Testis (tissue), 3 donors: ENCODE data around the gene TMEM9. TPM values are rescaled to one million over a fixed set of nuclear protein-coding genes. Genes with fewer than 3 reads are reported as not detected.

Source experiments
- DNase-seq: peaks from one replicate; pipeline ENCODE4 v3.0.0-alpha.2; 2019
- H3K27ac ChIP-seq, 2 donors: fragments of 200-600 bp; sonication (generic); one replicate each; pipeline ENCODE4 v1.5.1; 2019
- H3K27me3 ChIP-seq: fragments of 200-600 bp; sonication (generic); one replicate; pipeline ENCODE4 v1.5.1; 2019
- H3K36me3 ChIP-seq: fragments of 200-600 bp; sonication (generic); one replicate; pipeline ENCODE4 v1.5.1; 2017; ENCODE audit warnings: low read depth; ENCODE audit errors: missing control alignments
- H3K4me1 ChIP-seq: fragments of 200-600 bp; sonication (generic); one replicate; pipeline ENCODE4 v1.5.1; 2019
- H3K4me3 ChIP-seq, 2 donors: fragments of 200-600 bp; sonication (generic); one replicate each; pipeline ENCODE4 v1.5.1; 2017 to 2019
- H3K9me3 ChIP-seq: fragments of 200-600 bp; sonication (generic); one replicate; pipeline ENCODE4 v1.5.1; 2017
- POLR2A ChIP-seq: fragments of 450-650 bp; IDR thresholded peaks from one replicate; pipeline ENCODE4 v1.6.1; 2017; ENCODE audit warnings: antibody characterized with exemption, mild to moderate bottlenecking, moderate library complexity
- WGBS, 2 donors: methylation state at CpG; one replicate each; pipeline ENCODE4 v1.1.5; 2018; 5-methylcytosine and 5-hydroxymethylcytosine counted together
- intact Hi-C: fragments of 100-400 bp; cut with DNase I; formaldehyde crosslinking; loops from one replicate; pipeline ENCODE4 v1.15.1; 2023; ENCODE audit warnings: low total_unique reads
- polyA plus RNA-seq: library from polyadenylated mRNA; stranded (reverse); fragments of 350-450 nt; fragmentation: Illumina TruSeq; extraction: RNeasy Lipid Tissue Mini Kit (QIAGEN cat#74804); gene quantifications from one replicate; pipeline ENCODE4 v1.2.3, GENCODE V29; 2014; ENCODE audit warnings: low read depth, low replicate concordance; ENCODE audit not compliant: insufficient read depth
- total RNA-seq, 2 donors: library from RNA; depleted of rRNA; stranded (reverse); fragments of >200 nt; gene quantifications; one replicate each; pipeline ENCODE4 v1.2.3, GENCODE V29; 2016
- TF ChIP-seq, protein P1 (sequence below), 3 experiments: fragments of 450-650 bp in 2 of 3; fragments of 200-600 bp in 1 of 3; sonication (generic) in 1 of 3; IDR thresholded peaks; one replicate each; pipeline ENCODE4 v1.5.1; 2016 to 2019; ENCODE audit warnings: antibody characterized with exemption in 3 of 3, mild to moderate bottlenecking in 2 of 3, moderate library complexity in 1 of 3

The TMEM9 gene
- total and polyA plus RNA-seq, 3 donors from 2014 or later: 101 to 134 (median 124) TPM

- intact Hi-C loops: no loop called here
- H3K4me1 ChIP-seq: peaks cover 16% of the 10 kb centered on the region
- no peak for DNase-seq
- H3K27me3 ChIP-seq: no peaks in the 10 kb centered on the region
- no peak for TF ChIP-seq POLR2A
- TF ChIP-seq, protein P1, sequence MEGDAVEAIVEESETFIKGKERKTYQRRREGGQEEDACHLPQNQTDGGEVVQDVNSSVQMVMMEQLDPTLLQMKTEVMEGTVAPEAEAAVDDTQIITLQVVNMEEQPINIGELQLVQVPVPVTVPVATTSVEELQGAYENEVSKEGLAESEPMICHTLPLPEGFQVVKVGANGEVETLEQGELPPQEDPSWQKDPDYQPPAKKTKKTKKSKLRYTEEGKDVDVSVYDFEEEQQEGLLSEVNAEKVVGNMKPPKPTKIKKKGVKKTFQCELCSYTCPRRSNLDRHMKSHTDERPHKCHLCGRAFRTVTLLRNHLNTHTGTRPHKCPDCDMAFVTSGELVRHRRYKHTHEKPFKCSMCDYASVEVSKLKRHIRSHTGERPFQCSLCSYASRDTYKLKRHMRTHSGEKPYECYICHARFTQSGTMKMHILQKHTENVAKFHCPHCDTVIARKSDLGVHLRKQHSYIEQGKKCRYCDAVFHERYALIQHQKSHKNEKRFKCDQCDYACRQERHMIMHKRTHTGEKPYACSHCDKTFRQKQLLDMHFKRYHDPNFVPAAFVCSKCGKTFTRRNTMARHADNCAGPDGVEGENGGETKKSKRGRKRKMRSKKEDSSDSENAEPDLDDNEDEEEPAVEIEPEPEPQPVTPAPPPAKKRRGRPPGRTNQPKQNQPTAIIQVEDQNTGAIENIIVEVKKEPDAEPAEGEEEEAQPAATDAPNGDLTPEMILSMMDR (IDR thresholded peaks at IDR 0.05): no peak
- 80 to 91% methylated on average over 5 of the region's 5 CpGs for WGBS, 2 donors
- no peak overlapping the region for H3K27ac ChIP-seq
- H3K36me3 ChIP-seq: no peaks in the 10 kb centered on the region
- H3K4me3 ChIP-seq: no peak overlapping the region
- no peaks in the 10 kb centered on the region for H3K9me3 ChIP-seq
These were observed 31.4 kb upstream of the TMEM9 start for GRCh38 chr1:201185527-201186128.

DNA sequence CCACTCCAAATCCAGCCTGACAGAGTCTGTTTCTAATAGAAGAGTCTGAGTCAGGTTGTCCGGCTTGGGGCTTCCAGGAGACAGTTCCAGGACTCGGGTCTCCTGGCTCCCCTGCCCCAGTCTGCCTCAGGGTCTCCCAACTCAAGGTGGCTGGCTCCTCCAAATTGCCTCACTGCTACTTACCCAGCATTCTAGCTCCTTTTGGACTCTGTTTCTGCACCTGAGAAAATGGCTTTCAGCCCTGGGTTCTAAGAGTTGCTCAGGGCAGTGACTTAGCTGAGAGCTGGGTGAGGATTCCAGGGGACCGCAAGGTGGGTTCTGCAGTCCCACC, 30.8 kb upstream of the TMEM9 start:
- 57 to 83% methylated on average over 2 to 3 of the region's 3 CpGs for WGBS, 2 donors
- Histone ChIP-seq H3K27me3 (no peaks in the 10 kb centered on the region), H3K36me3 (no peaks in the 10 kb centered on the region), H3K4me3 (no peak overlapping the region), H3K4me1 (peaks cover 16% of the 10 kb centered on the region), H3K27ac (peak overlapping the region in 1 of 2 donors; percentile 15), H3K9me3 (no peaks in the 10 kb centered on the region)
- no peak for TF ChIP-seq POLR2A
- TF ChIP-seq, protein P1 (IDR thresholded peaks at IDR 0.05): peak in 1 of 3 experiments; percentile 10
- no peak for DNase-seq
- intact Hi-C loops: no loop called here

DNA sequence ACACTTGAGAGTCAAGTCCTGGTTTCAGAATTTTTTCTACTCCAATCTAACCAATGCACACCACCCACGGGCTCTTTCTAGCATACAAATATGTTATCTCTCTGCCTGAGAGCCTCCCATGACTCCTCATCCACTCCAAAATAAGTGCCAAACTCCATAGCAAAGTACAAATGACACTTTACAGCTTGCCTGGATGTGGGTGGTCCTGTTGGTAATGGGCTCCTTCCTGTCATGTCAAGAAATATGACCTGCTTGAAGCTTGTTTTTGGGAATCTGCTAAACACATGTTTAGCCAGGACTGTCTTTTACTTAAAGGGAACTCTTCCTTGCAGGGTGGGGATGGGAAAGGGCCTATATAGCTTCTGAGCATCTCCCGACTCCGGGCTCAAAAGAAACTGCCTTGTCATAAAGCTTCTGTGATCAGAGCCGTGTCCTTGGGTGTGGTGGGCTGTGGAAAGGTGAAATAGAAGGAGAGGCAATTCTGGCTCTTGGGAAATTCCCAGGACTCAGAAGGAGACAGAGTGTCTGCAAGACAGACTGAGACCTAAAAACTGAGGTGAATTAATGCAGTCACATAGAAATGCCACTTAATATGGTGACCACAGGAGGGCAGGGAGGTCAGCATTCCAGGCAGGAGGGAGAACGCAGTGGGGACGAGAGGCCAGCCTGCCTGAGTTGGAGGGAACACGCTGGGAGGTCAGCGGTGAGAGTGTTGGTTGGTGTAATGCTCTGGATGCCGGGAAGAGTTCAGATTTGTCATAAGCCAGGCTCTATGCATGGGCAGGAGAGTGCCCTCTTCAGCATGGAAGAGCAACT, 30.2 kb upstream of the TMEM9 start:
- TF ChIP-seq, protein P1 (IDR thresholded peaks at IDR 0.05): peak in 1 of 3 experiments; percentile 38
- no peak for TF ChIP-seq POLR2A
- WGBS, 2 donors: 38 to 58% methylated on average over 9 of the region's 9 CpGs
- no peak overlapping the region for H3K4me3 ChIP-seq
- H3K27me3 ChIP-seq: no peaks in the 10 kb centered on the region
- H3K4me1 ChIP-seq: peaks cover 16% of the 10 kb centered on the region
- H3K36me3 ChIP-seq: no peaks in the 10 kb centered on the region
- peak overlapping the region in 1 of 2 donors; percentile 15 for H3K27ac ChIP-seq
- peak; percentile 53 for DNase-seq
- intact Hi-C loops: no loop called here
- H3K9me3 ChIP-seq: no peaks in the 10 kb centered on the region

GRCh38 chr1:201183753-201184152, 29.5 kb upstream of the TMEM9 start:
- WGBS, 2 donors: 58 to 63% methylated on average over 3 to 5 of the region's 5 CpGs
- intact Hi-C loops: no loop called here
- Histone ChIP-seq H3K4me1 (peaks cover 16% of the 10 kb centered on the region), H3K27ac (peak overlapping the region in 1 of 2 donors; percentile 15), H3K4me3 (no peak overlapping the region), H3K27me3 (no peaks in the 10 kb centered on the region), H3K36me3 (no peaks in the 10 kb centered on the region), H3K9me3 (no peaks in the 10 kb centered on the region)
- DNase-seq: no peak
- TF ChIP-seq, protein P1 (IDR thresholded peaks at IDR 0.05): no peak
- no peak for TF ChIP-seq POLR2A
